Measurements from ENCODE around the gene SDHAF1. TPM values are rescaled to one million over a fixed set of nuclear protein-coding genes. Genes with fewer than 3 reads are reported as not detected.

The SDHAF1 gene
- total and polyA plus RNA-seq, 2 donors (not counting 1 experiment from before 2014, with no cell fraction given) = 22.0 to 24.6 TPM

DNA sequence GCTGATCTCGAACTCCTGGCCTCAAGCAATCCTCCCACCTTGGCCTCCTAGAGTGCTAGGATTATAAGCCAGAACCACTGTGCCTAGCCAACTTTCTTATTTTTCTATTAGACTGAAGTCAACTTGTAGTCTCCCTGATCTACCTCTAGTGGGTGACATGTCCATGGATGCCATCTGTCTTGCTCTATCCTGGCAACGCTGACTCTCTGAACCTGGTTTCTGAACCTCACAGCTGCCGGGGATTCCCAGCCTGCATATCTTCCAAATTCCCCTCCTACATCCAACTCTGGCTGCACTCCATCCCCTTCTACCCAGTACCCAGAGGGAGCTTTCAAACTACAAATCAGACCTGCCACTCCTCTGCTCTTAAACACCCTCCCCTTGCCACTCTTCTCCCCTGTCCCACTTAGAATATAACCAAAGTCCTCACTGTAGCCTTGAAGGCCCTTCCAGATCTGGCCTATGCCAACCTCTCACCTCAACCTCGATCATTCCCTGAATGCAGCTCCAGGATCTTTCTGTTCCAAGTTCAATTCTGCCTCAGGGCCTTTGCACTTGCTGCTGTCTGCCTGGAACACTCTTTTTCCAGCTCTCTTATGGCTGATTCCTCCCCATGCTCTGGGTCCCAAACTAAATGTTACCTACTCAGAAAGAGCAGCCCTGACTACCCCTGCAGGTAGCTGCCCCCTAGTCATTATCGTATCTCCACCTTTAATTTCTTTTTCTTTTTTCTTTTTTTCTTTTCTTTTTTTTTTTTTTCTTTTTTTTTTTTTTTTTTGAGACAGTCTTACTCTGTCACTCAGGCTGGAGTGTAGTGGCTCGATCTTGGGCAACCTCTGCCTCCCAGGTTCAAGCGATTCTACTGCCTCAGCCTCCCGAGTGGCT, 35.5 kb downstream of the SDHAF1 start:
- H4K20me1 ChIP-seq (ENCODE audit: control insufficient read depth, insufficient read depth, low read length, poor library complexity, severe bottlenecking) = no peaks in the 10 kb centered on the region
- H2AFZ ChIP-seq (ENCODE audit: insufficient read depth, low read depth, low read length, poor library complexity, severe bottlenecking) = no peak overlapping the region
- H3K9me3 ChIP-seq (ENCODE audit: control extremely low read depth in 1 of 3, control insufficient read depth in 2 of 3, insufficient read depth in 1 of 3, low read length in 2 of 3) = peaks cover 0 to 4% (median 0%) of the 10 kb centered on the region in 3 donors
- Mint-ChIP-seq H3K4me3 (no peak overlapping the region), H3K9me3 (ENCODE audit: insufficient read depth) (no peaks in the 10 kb centered on the region), H3K27ac (no peak overlapping the region), H3K27me3 (no peaks in the 10 kb centered on the region), H3K4me1 (peaks cover 12% of the 10 kb centered on the region)
- WGBS (ENCODE audit: insufficient coverage) = 96% methylated on average over 4 of the region's 8 CpGs
- H3K4me1 ChIP-seq (ENCODE audit: control insufficient read depth in 2 of 2, insufficient read depth in 2 of 2, low read length in 2 of 2) = peaks cover 9 to 10% of the 10 kb centered on the region in 2 donors
- peaks cover 0 to 10% (median 0%) of the 10 kb centered on the region in 4 experiments for H3K27me3 ChIP-seq (replicated peaks in 1 of 4; ENCODE audit: control extremely low read depth in 1 of 4, control insufficient read depth in 3 of 4, insufficient read depth in 4 of 4, low read length in 3 of 4)
- no peak overlapping the region for H3K4me3 ChIP-seq (ENCODE audit: control extremely low read depth in 1 of 5, extremely low read depth in 1 of 5, insufficient read depth in 1 of 5, low read depth in 2 of 5, low read length in 4 of 5)
- ATAC-seq (ENCODE audit: low read depth) = no peak
- ChIA-PET POLR2A (no interaction called here), CTCF (no interaction called here)
- intact Hi-C loops (cut with micrococcal nuclease) = no loop called here
- DNase-seq = no peak
- TF ChIP-seq CTCF (IDR thresholded peaks at IDR 0.05) = no peak
- no peak for TF ChIP-seq EZH2 (IDR thresholded peaks at IDR 0.05; ENCODE audit: borderline replicate concordance, insufficient read depth, low read depth, low read length, poor library complexity, severe bottlenecking)
- H3K36me3 ChIP-seq (replicated peaks in 1 of 2; ENCODE audit: control extremely low read depth in 1 of 2, control insufficient read depth in 1 of 2, extremely low read depth in 1 of 2, insufficient read depth in 2 of 2, low read length in 1 of 2) = no peaks in the 10 kb centered on the region
- no peak overlapping the region for H3K27ac ChIP-seq (ENCODE audit: low read length in 2 of 2)
- no peaks in the 10 kb centered on the region for H3K79me2 ChIP-seq (ENCODE audit: control insufficient read depth, insufficient read depth, low read length)
- no peak overlapping the region for H3K9ac ChIP-seq (ENCODE audit: low read length)
- H3K4me2 ChIP-seq (replicated peaks; ENCODE audit: low read depth, low read length, poor library complexity, severe bottlenecking) = no peak overlapping the region

DNA sequence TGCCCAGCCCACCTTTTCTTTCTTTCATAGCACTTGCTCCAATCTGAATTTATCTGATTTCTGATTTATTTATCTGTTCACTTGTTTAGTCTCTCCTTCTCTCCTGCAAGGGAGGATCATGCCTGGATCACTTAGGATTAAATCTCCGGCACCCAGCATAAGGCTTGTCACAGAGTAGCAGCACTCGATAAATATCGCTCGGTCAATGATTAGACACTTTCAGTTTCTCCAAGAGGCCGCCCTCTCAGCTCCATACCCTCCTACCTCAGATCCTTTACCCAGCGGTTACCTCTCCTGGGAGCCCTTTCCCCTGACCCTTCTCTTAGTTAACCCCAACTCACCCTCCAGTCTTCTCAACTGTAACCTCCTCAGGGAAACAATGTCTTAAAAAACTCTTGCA, 36.3 kb downstream of the SDHAF1 start:
- 97% methylated on average over 6 of the region's 6 CpGs for WGBS (ENCODE audit: insufficient coverage)
- DNase-seq (no peak), ATAC-seq (ENCODE audit: low read depth) (no peak)
- H3K9me3 Mint-ChIP-seq (ENCODE audit: insufficient read depth) = no peaks in the 10 kb centered on the region
- Histone ChIP-seq H2AFZ (ENCODE audit: insufficient read depth, low read depth, low read length, poor library complexity, severe bottlenecking) (no peak overlapping the region), H3K4me3 (ENCODE audit: control extremely low read depth in 1 of 5, extremely low read depth in 1 of 5, insufficient read depth in 1 of 5, low read depth in 2 of 5, low read length in 4 of 5) (no peak overlapping the region), H3K79me2 (ENCODE audit: control insufficient read depth, insufficient read depth, low read length) (no peaks in the 10 kb centered on the region), H3K27me3 (replicated peaks in 1 of 4; ENCODE audit: control extremely low read depth in 1 of 4, control insufficient read depth in 3 of 4, insufficient read depth in 4 of 4, low read length in 3 of 4) (peaks cover 0 to 10% (median 0%) of the 10 kb centered on the region in 4 experiments), H3K9me3 (ENCODE audit: control extremely low read depth in 1 of 3, control insufficient read depth in 2 of 3, insufficient read depth in 1 of 3, low read length in 2 of 3) (peaks cover 0 to 4% (median 0%) of the 10 kb centered on the region in 3 donors), H3K27ac (ENCODE audit: low read length in 2 of 2) (no peak overlapping the region), H4K20me1 (ENCODE audit: control insufficient read depth, insufficient read depth, low read length, poor library complexity, severe bottlenecking) (no peaks in the 10 kb centered on the region), H3K9ac (ENCODE audit: low read length) (no peak overlapping the region), H3K36me3 (replicated peaks in 1 of 2; ENCODE audit: control extremely low read depth in 1 of 2, control insufficient read depth in 1 of 2, extremely low read depth in 1 of 2, insufficient read depth in 2 of 2, low read length in 1 of 2) (no peaks in the 10 kb centered on the region), H3K4me2 (replicated peaks; ENCODE audit: low read depth, low read length, poor library complexity, severe bottlenecking) (no peak overlapping the region), H3K4me1 (ENCODE audit: control insufficient read depth in 2 of 2, insufficient read depth in 2 of 2, low read length in 2 of 2) (peaks cover 9 to 10% of the 10 kb centered on the region in 2 donors)
- TF ChIP-seq EZH2 (IDR thresholded peaks at IDR 0.05; ENCODE audit: borderline replicate concordance, insufficient read depth, low read depth, low read length, poor library complexity, severe bottlenecking) = no peak
- TF ChIP-seq CTCF (IDR thresholded peaks at IDR 0.05) = no peak
- peaks cover 12% of the 10 kb centered on the region for H3K4me1 Mint-ChIP-seq
- no peaks in the 10 kb centered on the region for H3K27me3 Mint-ChIP-seq
- CTCF ChIA-PET = no interaction called here
- H3K4me3 Mint-ChIP-seq = no peak overlapping the region
- intact Hi-C loops (cut with micrococcal nuclease) = no loop called here
- POLR2A ChIA-PET = interaction anchor here (0.6 kb wide), 1 partner anchor 136 kb away, joined by 4 read pairs; no protein-coding TSS in a partner anchor
- H3K27ac Mint-ChIP-seq = no peak overlapping the region
